PFSK-1 (cell line): ENCODE measurements around the gene ID2.

Source experiments
- POLR2AphosphoS5 ChIP-seq: IDR thresholded peaks from 2 replicates; pipeline ENCODE4 v1.6.1; 2012; ENCODE audit warnings: low read depth, mild to moderate bottlenecking, control low read depth, low read length, moderate library complexity
- REST ChIP-seq, 2 experiments: IDR thresholded peaks; 2 replicates each; pipeline versions ENCODE4 v1.6.1 to v1.8.0; 2011 to 2012; ENCODE audit warnings: low read depth in 2 of 2, low read length in 2 of 2, control low read depth in 1 of 2, inconsistent platforms in 1 of 2, mild to moderate bottlenecking in 1 of 2, moderate library complexity in 1 of 2; ENCODE audit not compliant: insufficient read depth in 1 of 2
- SIN3A ChIP-seq: IDR thresholded peaks from 2 replicates; pipeline ENCODE4 v1.6.1; 2012; ENCODE audit warnings: mild to moderate bottlenecking, low read length, moderate library complexity, borderline replicate concordance; ENCODE audit not compliant: insufficient read depth

GRCh38 chr2:8667896-8668512, 13.9 kb upstream of the ID2 start:
- TF ChIP-seq REST (IDR thresholded peaks at IDR 0.05; ENCODE audit: insufficient read depth in 1 of 2, low read depth in 2 of 2, low read length in 2 of 2), result no peak
- TF ChIP-seq SIN3A, result no peak
- no peak for TF ChIP-seq POLR2AphosphoS5
